MCF 10A (cell line): Measurements from ENCODE around the gene ZG16. TPM values are rescaled to one million over a fixed set of nuclear protein-coding genes. Genes with fewer than 3 reads are reported as not detected.

Experiments used
- BruUV-seq: library from RNA; stranded (reverse); fragments of 400-500 nt; replicated peaks from 2 replicates; lab custom pipeline; 2021; lab: Mats Ljungman, UMichigan
- CTCF ChIA-PET: fragments of 300-600 bp; sonication (Branson Sonifier 250); formaldehyde crosslinking; extraction: SDS; loops from one replicate; lab custom pipeline; 2021; ENCODE audit warnings: antibody characterized with exemption, inconsistent platforms; lab: Yijun Ruan, JAX
- POLR2A ChIA-PET: fragments of 300-600, 350-650 bp; sonication (Branson Sonifier 250); formaldehyde crosslinking; extraction: SDS; loops from one replicate; lab custom pipeline; 2020; ENCODE audit warnings: antibody characterized with exemption, inconsistent platforms; lab: Yijun Ruan, JAX
- DNase-seq: peaks from one replicate; pipeline ENCODE4 v3.0.0-alpha.2; 2018; ENCODE audit not compliant: unreplicated experiment
- H3K27ac Mint-ChIP-seq: one replicate; pipeline ENCODE4 v1.8.0; 2022; ENCODE audit warnings: mild to moderate bottlenecking, low read depth, mixed read lengths; ENCODE audit not compliant: unreplicated experiment
- H3K27me3 Mint-ChIP-seq: one replicate; pipeline ENCODE4 v1.8.0; 2022; ENCODE audit warnings: mixed read lengths; ENCODE audit not compliant: insufficient read depth, unreplicated experiment
- H3K36me3 Mint-ChIP-seq: one replicate; pipeline ENCODE4 v1.8.0; 2022; ENCODE audit warnings: mild to moderate bottlenecking, moderate library complexity, mixed read lengths; ENCODE audit not compliant: insufficient read depth, unreplicated experiment
- H3K4me1 Mint-ChIP-seq: one replicate; pipeline ENCODE4 v1.8.0; 2022; ENCODE audit warnings: mixed read lengths; ENCODE audit not compliant: insufficient read depth, unreplicated experiment
- H3K4me3 Mint-ChIP-seq: one replicate; pipeline ENCODE4 v1.8.0; 2022; ENCODE audit warnings: mild to moderate bottlenecking, moderate library complexity, mixed read lengths; ENCODE audit not compliant: unreplicated experiment
- H3K9me3 Mint-ChIP-seq: one replicate; pipeline ENCODE4 v1.8.0; 2022; ENCODE audit warnings: mixed read lengths; ENCODE audit not compliant: unreplicated experiment
- intact Hi-C: fragments of 100-400 bp; cut with micrococcal nuclease; formaldehyde crosslinking; loops from 2 replicates; pipeline ENCODE4 v1.14.1; 2022
- total RNA-seq: library from RNA; stranded (reverse); gene quantifications from 2 replicates; pipeline ENCODE4 v1.2.3, GENCODE V29; 2022
- TF ChIP-seq, protein P1 (sequence below): fragments of 200-600 bp; IDR thresholded peaks from one replicate; pipeline ENCODE4 v1.8.0; 2022; ENCODE audit warnings: antibody characterized with exemption, mild to moderate bottlenecking; ENCODE audit not compliant: unreplicated experiment

The ZG16 gene
- total RNA-seq, 1 experiment from 2014 or later: not detected

GRCh38 chr16:29820271-29820701 is 42.2 kb downstream of the ZG16 start, which contains the start of gene MVP:
Gene MVP (plus strand): TSS chr16:29820462. CDS start chr16:29830550, 10,088 bp downstream.
- H3K27me3 Mint-ChIP-seq: no peaks in the 10 kb centered on the region
- no peaks in the 10 kb centered on the region for H3K9me3 Mint-ChIP-seq
- DNase-seq: peak; percentile 79
- peak within 1 kb of the TSS; percentile 1 for H3K27ac Mint-ChIP-seq
- no TSS peak for BruUV-seq
- POLR2A ChIA-PET: interaction anchor here (0.8 to 7.9 kb wide), 17 partner anchors 8 to 998 kb away, joined by 3 to 120 read pairs (median 10); partner anchors contain the start of genes ALDOA, CDIPT, HIRIP3 and INO80E
- peaks cover 44% of the 10 kb centered on the region for H3K36me3 Mint-ChIP-seq
- CTCF ChIA-PET: interaction anchor here (0.6 to 6.2 kb wide), 15 partner anchors 9 to 870 kb away, joined by 3 to 52 read pairs (median 3); partner anchors contain the start of genes HIRIP3, INO80E, MAZ and SEZ6L2
- peaks cover 27% of the 10 kb centered on the region for H3K4me1 Mint-ChIP-seq
- TF ChIP-seq, protein P1, sequence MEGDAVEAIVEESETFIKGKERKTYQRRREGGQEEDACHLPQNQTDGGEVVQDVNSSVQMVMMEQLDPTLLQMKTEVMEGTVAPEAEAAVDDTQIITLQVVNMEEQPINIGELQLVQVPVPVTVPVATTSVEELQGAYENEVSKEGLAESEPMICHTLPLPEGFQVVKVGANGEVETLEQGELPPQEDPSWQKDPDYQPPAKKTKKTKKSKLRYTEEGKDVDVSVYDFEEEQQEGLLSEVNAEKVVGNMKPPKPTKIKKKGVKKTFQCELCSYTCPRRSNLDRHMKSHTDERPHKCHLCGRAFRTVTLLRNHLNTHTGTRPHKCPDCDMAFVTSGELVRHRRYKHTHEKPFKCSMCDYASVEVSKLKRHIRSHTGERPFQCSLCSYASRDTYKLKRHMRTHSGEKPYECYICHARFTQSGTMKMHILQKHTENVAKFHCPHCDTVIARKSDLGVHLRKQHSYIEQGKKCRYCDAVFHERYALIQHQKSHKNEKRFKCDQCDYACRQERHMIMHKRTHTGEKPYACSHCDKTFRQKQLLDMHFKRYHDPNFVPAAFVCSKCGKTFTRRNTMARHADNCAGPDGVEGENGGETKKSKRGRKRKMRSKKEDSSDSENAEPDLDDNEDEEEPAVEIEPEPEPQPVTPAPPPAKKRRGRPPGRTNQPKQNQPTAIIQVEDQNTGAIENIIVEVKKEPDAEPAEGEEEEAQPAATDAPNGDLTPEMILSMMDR: no peak
- intact Hi-C loops: loop anchor here (5.0 kb wide), 3 partner anchors 42 to 202 kb away; partner anchors contain the start of genes C16orf92, CDIPT, HIRIP3 and INO80E
- peak within 1 kb of the TSS; percentile 62 for H3K4me3 Mint-ChIP-seq

GRCh38 chr16:29820730-29821642 is 42.9 kb downstream of the ZG16 start:
- Mint-ChIP-seq H3K27ac (peak overlapping the region; percentile 1), H3K27me3 (no peaks in the 10 kb centered on the region), H3K36me3 (peaks cover 48% of the 10 kb centered on the region), H3K4me3 (peak overlapping the region; percentile 62), H3K4me1 (peaks cover 30% of the 10 kb centered on the region), H3K9me3 (no peaks in the 10 kb centered on the region)
- TF ChIP-seq, protein P1: no peak
- DNase-seq: peak; percentile 66
- ChIA-PET POLR2A (interaction anchor here (0.5 to 7.9 kb wide), 23 partner anchors 7 to 1289 kb away, joined by 3 to 120 read pairs (median 6); partner anchors contain the start of genes ALDOA, CDIPT, HIRIP3 and INO80E), CTCF (interaction anchor here (0.5 to 6.2 kb wide), 10 partner anchors 8 to 502 kb away, joined by 3 to 52 read pairs (median 4); partner anchors contain the start of gene MAZ)
- TSS peak; percentile 69 for BruUV-seq
- intact Hi-C loops: loop anchor here (5.0 kb wide), 3 partner anchors 41 to 201 kb away; partner anchors contain the start of genes C16orf92, CDIPT, HIRIP3 and INO80E

GRCh38 chr16:29821643-29822115 is 43.6 kb downstream of the ZG16 start:
- TF ChIP-seq, protein P1: no peak
- Mint-ChIP-seq H3K36me3 (peaks cover 53% of the 10 kb centered on the region), H3K27me3 (no peaks in the 10 kb centered on the region), H3K9me3 (no peaks in the 10 kb centered on the region), H3K4me1 (peaks cover 30% of the 10 kb centered on the region), H3K4me3 (peak overlapping the region; percentile 62), H3K27ac (peak overlapping the region; percentile 1)
- intact Hi-C loops: loop anchor here (5.0 kb wide), 3 partner anchors 41 to 201 kb away; partner anchors contain the start of genes C16orf92, CDIPT, HIRIP3 and INO80E
- BruUV-seq: no TSS peak
- DNase-seq: peak; percentile 78
- POLR2A ChIA-PET: interaction anchor here (0.5 to 7.9 kb wide), 12 partner anchors 11 to 174 kb away, joined by 3 to 120 read pairs (median 10); partner anchors contain the start of genes CDIPT, HIRIP3, INO80E and KCTD13
- CTCF ChIA-PET: interaction anchor here (0.6 to 6.2 kb wide), 5 partner anchors 17 to 45 kb away, joined by 3 to 52 read pairs (median 4); no protein-coding TSS in a partner anchor
